Ureter (tissue), 1 donor: Measurements from ENCODE around the gene CCDC152. TPM values are rescaled to one million over a fixed set of nuclear protein-coding genes. Genes with fewer than 3 reads are reported as not detected.
"Not testable (repeated sequence)": the region's sequence is repeated elsewhere in the genome, so short reads cannot be mapped to it uniquely, and the experiment has no call there.

Experiments
- DNase-seq: peaks from one replicate; pipeline ENCODE4 v3.0.0-alpha.2; 2020; ENCODE audit warnings: low spot score
- total RNA-seq: library from RNA; stranded (reverse); gene quantifications from one replicate; pipeline ENCODE4 v1.2.4, GENCODE V29; 2023
- donor health status: DM: yes; HTN: yes; CAD: no.

The CCDC152 gene, protein sequence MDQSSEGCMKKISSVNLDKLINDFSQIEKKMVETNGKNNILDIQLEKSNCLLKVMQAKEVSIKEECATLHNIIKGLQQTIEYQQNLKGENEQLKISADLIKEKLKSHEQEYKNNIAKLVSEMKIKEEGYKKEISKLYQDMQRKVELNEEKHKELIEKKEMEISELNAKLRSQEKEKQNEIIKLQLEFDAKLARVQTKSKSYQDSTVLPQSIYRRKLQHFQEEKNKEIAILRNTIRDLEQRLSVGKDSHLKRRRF
- total RNA-seq = 0.47 TPM

DNA sequence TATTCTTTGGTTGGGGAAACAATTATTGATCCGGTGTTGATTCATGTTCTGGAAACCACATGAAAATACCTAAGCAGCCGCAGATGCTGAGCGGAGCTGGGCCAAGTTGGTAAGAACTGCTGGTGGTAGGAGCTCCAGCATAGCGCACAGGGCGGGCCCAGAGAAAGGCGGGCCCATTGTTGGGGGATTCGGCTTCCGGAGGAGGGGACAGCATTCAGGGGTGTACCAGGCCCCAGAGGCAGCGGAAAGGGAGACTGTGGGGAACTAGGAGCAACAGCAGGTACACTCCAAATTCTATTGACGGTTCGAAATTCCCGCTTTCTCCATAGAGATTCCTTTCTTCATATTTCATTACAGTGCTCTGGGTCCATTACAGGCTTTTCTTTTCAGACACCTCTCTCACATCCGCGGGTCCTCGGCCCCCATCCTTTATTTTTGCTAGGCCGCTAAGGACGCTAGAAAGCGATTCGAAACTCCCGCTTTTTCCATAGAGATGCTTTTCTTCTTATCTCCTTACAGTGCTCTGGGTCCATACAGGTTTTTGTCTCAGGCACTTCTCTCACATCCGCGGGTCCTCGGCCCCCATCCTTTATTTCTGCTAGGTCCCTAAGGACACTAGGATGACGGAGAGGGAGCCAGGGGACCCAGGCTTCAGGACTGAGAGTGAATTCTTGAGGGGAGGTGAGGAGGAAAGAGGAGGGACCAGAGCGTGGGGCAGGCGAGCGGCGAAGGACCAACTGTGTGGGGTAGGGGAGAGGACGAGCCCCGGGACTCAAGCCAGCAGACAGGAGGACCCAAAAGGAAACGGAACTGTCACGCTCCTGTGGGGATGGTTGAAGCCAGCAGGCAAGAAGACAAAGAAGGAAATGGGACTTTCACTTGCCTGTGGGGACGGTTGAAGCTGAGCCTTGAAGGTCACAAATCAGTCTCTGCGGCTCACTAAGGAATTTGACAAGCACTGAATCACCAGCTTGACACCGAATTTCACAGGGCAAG is at the start of gene CCDC152:
TSS of gene CCDC152 (plus strand) at position 213 of the 996 bp plus-strand sequence. CDS start 2,304 bp downstream, outside the sequence.
- DNase-seq = no peak

DNA sequence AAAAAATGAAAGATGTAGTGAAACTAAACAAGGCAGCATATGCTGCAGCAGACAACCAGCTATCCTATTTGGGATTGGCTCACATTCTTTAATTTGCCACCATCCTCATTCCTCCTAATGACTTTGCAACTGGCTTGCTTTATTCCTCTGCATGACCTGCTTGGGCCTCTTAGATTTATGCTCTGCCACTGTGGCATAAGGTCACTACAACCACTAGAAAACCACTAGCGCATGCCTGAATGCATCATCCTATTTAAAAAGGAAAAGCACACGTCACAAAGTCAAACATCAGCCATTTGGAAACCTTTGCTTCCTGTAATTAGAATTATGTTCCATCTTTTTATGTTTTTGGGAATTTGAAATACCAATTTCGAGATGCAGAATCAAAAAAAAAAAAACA is 40.8 kb upstream of the CCDC152 start:
- DNase-seq = no peak

DNA sequence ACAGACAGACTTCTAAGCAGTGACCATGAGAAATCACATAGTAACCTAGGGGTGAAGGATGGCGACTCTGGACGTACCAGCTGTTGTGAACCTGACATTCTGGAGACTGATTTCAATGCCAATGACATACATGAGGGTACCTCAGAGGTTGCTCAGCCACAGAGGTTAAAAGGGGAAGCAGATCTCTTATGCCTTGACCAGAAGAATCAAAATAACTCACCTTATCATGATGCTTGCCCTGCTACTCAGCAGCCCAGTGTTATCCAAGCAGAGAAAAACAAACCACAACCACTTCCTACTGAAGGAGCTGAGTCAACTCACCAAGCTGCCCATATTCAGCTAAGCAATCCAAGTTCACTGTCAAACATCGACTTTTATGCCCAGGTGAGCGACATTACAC is 38.0 kb upstream of the CCDC152 start:
- DNase-seq = no peak

DNA sequence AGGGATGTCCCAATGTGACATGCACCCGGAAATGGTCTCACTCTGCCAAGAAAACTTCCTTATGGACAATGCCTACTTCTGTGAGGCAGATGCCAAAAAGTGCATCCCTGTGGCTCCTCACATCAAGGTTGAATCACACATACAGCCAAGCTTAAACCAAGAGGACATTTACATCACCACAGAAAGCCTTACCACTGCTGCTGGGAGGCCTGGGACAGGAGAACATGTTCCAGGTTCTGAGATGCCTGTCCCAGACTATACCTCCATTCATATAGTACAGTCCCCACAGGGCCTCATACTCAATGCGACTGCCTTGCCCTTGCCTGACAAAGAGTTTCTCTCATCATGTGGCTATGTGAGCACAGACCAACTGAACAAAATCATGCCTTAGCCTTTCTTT is 37.6 kb upstream of the CCDC152 start:
- no peak for DNase-seq

DNA sequence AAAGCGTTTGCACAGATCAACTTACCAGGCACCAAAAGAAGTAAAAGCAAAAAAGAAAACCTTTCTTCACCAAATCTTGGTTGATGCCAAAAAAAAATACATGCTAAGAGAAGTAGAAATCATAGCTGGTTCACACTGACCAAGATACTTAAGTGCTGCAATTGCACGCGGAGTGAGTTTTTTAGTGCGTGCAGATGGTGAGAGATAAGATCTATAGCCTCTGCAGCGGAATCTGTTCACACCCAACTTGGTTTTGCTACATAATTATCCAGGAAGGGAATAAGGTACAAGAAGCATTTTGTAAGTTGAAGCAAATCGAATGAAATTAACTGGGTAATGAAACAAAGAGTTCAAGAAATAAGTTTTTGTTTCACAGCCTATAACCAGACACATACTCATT is 36.4 kb upstream of the CCDC152 start:
- no peak for DNase-seq

- DNase-seq = no peak
These were observed 35.1 kb upstream of the CCDC152 start for GRCh38 chr5:42721484-42721883.

DNA sequence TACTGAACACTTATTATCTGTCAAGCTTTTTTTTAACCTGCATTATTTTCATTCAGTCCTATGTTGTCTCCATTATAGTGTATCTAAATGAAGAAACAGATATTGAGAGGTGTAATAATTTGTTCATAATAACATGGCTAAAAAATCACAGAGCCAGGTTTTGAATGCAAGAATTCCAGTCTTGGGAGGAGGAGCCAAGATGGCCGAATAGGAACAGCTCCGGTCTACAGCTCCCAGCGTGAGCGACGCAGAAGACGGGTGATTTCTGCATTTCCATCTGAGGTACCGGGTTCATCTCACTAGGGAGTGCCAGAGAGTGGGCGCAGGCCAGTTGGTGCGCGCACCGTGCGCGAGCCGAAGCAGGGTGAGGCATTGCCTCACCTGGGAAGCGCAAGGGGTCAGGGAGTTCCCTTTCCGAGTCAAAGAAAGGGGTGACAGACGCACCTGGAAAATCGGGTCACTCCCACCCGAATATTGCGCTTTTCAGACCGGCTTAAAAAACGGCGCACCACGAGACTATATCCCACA is 22.0 kb upstream of the CCDC152 start:
- DNase-seq = not testable (repeated sequence)

GRCh38 chr5:42740920-42741319 is 15.7 kb upstream of the CCDC152 start:
- DNase-seq = no peak

GRCh38 chr5:42745426-42745825 is 11.2 kb upstream of the CCDC152 start:
- no peak for DNase-seq

DNA sequence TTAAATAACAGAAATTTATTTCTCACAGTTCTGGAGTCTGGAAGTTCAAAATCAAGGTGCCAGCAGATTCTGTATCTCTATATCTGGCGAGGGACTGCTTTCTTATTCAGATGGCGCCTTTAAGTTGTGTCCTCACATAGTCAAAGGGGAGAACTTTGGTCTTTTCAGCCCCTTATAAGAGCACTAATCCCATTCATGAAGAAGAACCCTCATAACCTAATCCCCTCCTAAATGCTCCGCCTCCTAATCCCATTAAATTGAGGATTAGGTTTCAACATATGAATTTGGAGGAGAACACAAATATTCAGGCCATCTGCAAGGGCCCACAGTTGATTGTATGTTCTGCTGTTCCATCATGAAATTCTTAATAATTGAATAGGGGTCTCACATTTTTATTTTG is 10.8 kb upstream of the CCDC152 start:
- DNase-seq = no peak

- DNase-seq = no peak
These were observed 7.6 kb upstream of the CCDC152 start for GRCh38 chr5:42749020-42749419.

GRCh38 chr5:42750507-42750906 is 6.1 kb upstream of the CCDC152 start:
- no peak for DNase-seq

- DNase-seq = no peak
These were observed 5.6 kb upstream of the CCDC152 start for GRCh38 chr5:42751044-42751443.

GRCh38 chr5:42753099-42753498 is 3.5 kb upstream of the CCDC152 start:
- DNase-seq = no peak

- DNase-seq = no peak
These were observed 2.8 kb downstream of the CCDC152 start for GRCh38 chr5:42759456-42759855.

- no peak for DNase-seq
These were observed 3.8 kb downstream of the CCDC152 start for GRCh38 chr5:42760426-42760825.

- DNase-seq = no peak
These were observed 5.2 kb downstream of the CCDC152 start for GRCh38 chr5:42761791-42762190.

GRCh38 chr5:42767491-42768105 is 11.0 kb downstream of the CCDC152 start:
- no peak for DNase-seq

- no peak for DNase-seq
These were observed 11.5 kb downstream of the CCDC152 start for GRCh38 chr5:42768106-42768504.

GRCh38 chr5:42770003-42770402 is 13.4 kb downstream of the CCDC152 start:
- DNase-seq = no peak

- DNase-seq = no peak
These were observed 15.8 kb downstream of the CCDC152 start for GRCh38 chr5:42772265-42772993.

GRCh38 chr5:42779083-42779482 is 22.5 kb downstream of the CCDC152 start:
- DNase-seq = no peak
